Osteocyte (in vitro differentiated cells): Measurements from ENCODE around the gene PEMT. TPM values are rescaled to one million over a fixed set of nuclear protein-coding genes. Genes with fewer than 3 reads are reported as not detected.

Experiments used
- DNase-seq: peaks from one replicate; pipeline ENCODE4 v3.0.0; 2021; ENCODE audit warnings: mixed read lengths; ENCODE audit not compliant: unreplicated experiment; ENCODE audit errors: extremely low spot score
- H3K27ac Mint-ChIP-seq: one replicate; pipeline ENCODE4 v1.8.0; 2021; ENCODE audit warnings: mild to moderate bottlenecking, mixed read lengths; ENCODE audit not compliant: unreplicated experiment
- H3K27me3 Mint-ChIP-seq: one replicate; pipeline ENCODE4 v1.8.0; 2021; ENCODE audit warnings: mixed read lengths; ENCODE audit not compliant: unreplicated experiment
- H3K36me3 Mint-ChIP-seq: one replicate; pipeline ENCODE4 v1.8.0; 2021; ENCODE audit warnings: mixed read lengths; ENCODE audit not compliant: unreplicated experiment
- H3K4me1 Mint-ChIP-seq: one replicate; pipeline ENCODE4 v1.8.0; 2021; ENCODE audit warnings: mixed read lengths; ENCODE audit not compliant: unreplicated experiment
- H3K4me3 Mint-ChIP-seq: one replicate; pipeline ENCODE4 v1.8.0; 2021; ENCODE audit warnings: mild to moderate bottlenecking, moderate library complexity, mixed read lengths; ENCODE audit not compliant: unreplicated experiment
- H3K9me3 Mint-ChIP-seq: one replicate; pipeline ENCODE4 v1.8.0; 2021; ENCODE audit warnings: mixed read lengths; ENCODE audit not compliant: unreplicated experiment
- total RNA-seq: library from RNA; stranded (reverse); gene quantifications from 2 replicates; pipeline ENCODE4 v1.2.1, GENCODE V29; 2021
- TF ChIP-seq, protein P1 (sequence below): fragments of 200-600 bp; sonication (generic); IDR thresholded peaks from 2 replicates; pipeline ENCODE4 v1.5.0; 2021; ENCODE audit warnings: antibody characterized with exemption, mild to moderate bottlenecking, moderate library complexity

The PEMT gene
- total RNA-seq, 1 donor from 2014 or later, result 25.6 TPM

DNA sequence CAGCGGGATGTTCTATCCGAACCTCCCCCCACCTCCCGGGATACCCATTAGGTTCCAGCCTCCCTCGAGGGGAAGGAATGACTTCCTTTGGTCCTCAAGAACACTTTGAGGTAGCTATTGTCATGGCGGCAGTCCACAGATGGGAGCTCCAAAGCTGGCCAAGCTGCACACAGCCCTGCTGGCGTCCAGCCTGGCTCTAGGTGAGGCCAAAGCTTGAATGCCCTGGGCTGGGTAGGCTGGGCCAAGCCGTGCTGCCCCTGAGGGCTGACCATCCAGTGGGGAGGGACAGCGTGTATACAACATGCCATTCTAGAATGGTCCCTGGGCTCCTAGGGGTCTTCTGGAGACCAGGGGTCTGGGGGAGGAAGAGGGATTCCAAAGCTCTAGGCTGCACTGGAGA is 43.5 kb downstream of the PEMT start:
- TF ChIP-seq, protein P1, sequence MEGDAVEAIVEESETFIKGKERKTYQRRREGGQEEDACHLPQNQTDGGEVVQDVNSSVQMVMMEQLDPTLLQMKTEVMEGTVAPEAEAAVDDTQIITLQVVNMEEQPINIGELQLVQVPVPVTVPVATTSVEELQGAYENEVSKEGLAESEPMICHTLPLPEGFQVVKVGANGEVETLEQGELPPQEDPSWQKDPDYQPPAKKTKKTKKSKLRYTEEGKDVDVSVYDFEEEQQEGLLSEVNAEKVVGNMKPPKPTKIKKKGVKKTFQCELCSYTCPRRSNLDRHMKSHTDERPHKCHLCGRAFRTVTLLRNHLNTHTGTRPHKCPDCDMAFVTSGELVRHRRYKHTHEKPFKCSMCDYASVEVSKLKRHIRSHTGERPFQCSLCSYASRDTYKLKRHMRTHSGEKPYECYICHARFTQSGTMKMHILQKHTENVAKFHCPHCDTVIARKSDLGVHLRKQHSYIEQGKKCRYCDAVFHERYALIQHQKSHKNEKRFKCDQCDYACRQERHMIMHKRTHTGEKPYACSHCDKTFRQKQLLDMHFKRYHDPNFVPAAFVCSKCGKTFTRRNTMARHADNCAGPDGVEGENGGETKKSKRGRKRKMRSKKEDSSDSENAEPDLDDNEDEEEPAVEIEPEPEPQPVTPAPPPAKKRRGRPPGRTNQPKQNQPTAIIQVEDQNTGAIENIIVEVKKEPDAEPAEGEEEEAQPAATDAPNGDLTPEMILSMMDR, result no peak
- H3K9me3 Mint-ChIP-seq, result no peaks in the 10 kb centered on the region
- DNase-seq, result no peak

DNA sequence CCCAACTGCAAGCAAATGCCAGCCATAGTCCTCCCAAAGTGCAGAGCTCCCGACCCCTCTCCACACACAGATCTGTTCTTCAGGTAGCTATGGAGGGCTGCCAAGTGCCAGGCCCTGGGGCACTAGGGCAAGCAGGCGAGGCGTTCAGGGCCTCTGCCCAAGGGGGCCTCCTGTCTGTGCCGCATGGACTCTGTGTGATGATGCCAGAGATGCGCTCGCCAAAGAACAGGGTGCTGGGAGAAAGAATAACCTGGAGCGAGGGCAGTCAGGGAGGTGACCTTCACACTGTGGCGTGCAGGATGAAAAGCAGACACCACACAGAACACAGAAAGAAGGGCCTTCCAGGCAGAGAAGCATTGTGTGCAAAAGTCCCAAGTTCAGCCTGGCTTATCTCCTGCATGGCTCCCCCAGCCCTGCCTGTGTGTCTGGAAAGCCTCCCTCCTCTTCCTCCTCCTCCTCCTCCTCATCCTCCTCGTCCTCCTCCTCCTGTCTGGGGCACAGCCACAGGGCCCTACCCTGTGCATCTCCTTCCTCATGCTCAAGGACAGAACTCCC is 44.2 kb downstream of the PEMT start:
- DNase-seq, result no peak
- Mint-ChIP-seq H3K4me1 (peaks cover 18% of the 10 kb centered on the region), H3K27me3 (no peaks in the 10 kb centered on the region), H3K4me3 (no peak overlapping the region), H3K9me3 (no peaks in the 10 kb centered on the region), H3K36me3 (no peaks in the 10 kb centered on the region), H3K27ac (no peak overlapping the region)
- TF ChIP-seq, protein P1, result no peak

More for the DNA sequence above, 43.5 kb downstream of the PEMT start:
- no peaks in the 10 kb centered on the region for H3K27me3 Mint-ChIP-seq
- no peak overlapping the region for H3K4me3 Mint-ChIP-seq
- H3K36me3 Mint-ChIP-seq, result no peaks in the 10 kb centered on the region
- no peak overlapping the region for H3K27ac Mint-ChIP-seq
- H3K4me1 Mint-ChIP-seq, result peaks cover 18% of the 10 kb centered on the region

- H3K27ac Mint-ChIP-seq, result no peak overlapping the region
- H3K36me3 Mint-ChIP-seq, result no peaks in the 10 kb centered on the region
- no peaks in the 10 kb centered on the region for H3K9me3 Mint-ChIP-seq
- H3K4me3 Mint-ChIP-seq, result no peak overlapping the region
- no peaks in the 10 kb centered on the region for H3K27me3 Mint-ChIP-seq
- peaks cover 18% of the 10 kb centered on the region for H3K4me1 Mint-ChIP-seq
- TF ChIP-seq, protein P1, result no peak
- no peak for DNase-seq
Observed at GRCh38 chr17:17546399-17547185, 44.9 kb downstream of the PEMT start.

- H3K4me1 Mint-ChIP-seq, result peaks cover 11% of the 10 kb centered on the region
- no peaks in the 10 kb centered on the region for H3K27me3 Mint-ChIP-seq
- no peak for DNase-seq
- H3K9me3 Mint-ChIP-seq, result no peaks in the 10 kb centered on the region
- no peaks in the 10 kb centered on the region for H3K36me3 Mint-ChIP-seq
- TF ChIP-seq, protein P1, result no peak
- no peak overlapping the region for H3K27ac Mint-ChIP-seq
- no peak overlapping the region for H3K4me3 Mint-ChIP-seq
Observed at GRCh38 chr17:17545984-17546383, 45.5 kb downstream of the PEMT start.

DNA sequence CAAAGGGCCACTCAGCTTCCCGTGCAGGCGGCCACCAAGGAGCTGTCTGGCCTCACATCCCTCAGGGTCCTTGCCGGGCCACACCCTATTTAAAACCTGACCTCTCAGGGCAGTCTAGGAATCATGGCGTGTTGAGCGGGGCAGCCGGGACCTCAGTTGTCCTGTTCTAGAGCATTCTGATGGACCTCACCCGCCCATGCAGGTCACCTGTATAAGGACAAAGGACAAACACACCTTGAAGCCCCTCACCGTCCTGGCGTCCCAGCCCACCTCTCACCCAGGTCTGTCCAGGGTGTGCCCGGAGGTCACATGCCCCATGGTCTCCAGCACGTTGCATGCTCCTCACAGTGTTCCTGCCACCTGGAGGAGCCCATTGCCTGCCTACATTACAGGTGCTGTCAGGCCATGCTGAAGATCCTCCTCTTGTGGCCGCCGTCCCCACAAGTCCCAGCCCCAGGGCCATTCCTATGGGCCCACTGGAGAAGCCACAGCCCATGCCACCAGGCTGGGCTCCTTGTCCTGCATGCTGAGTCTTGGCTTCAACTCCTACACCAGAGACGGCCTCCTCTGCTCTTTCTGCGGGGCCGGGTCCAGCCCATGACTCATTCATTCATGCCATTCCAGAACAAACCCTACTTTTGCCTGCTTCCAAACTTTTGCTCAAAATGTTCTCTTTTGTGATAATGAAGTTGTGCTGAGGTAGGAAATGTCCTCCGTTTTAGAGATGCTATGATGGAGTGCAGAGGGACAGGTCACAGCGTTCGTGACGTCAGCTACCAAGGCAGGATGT is 46.3 kb downstream of the PEMT start:
- H3K36me3 Mint-ChIP-seq, result no peaks in the 10 kb centered on the region
- TF ChIP-seq, protein P1, result no peak
- no peak for DNase-seq
- no peaks in the 10 kb centered on the region for H3K27me3 Mint-ChIP-seq
- H3K4me1 Mint-ChIP-seq, result peaks cover 11% of the 10 kb centered on the region
- H3K9me3 Mint-ChIP-seq, result no peaks in the 10 kb centered on the region
- H3K4me3 Mint-ChIP-seq, result no peak overlapping the region
- no peak overlapping the region for H3K27ac Mint-ChIP-seq
